DOHH2 (cell line): ENCODE data around the gene ATP8A2.

ENCODE experiments used
- H3F3A ChIP-seq: fragments of 200-600 bp; sonication (generic), shearing (Covaris generic); 2 replicates; pipeline ENCODE4 v1.6.0; 2016; ENCODE audit warnings: antibody characterized with exemption, mild to moderate bottlenecking; ENCODE audit not compliant: control insufficient read depth, insufficient read depth
- H3K27ac ChIP-seq: fragments of 200-600 bp; sonication (generic); 2 replicates; pipeline ENCODE4 v1.5.1; 2014; ENCODE audit warnings: low read depth, mild to moderate bottlenecking, low read length, moderate library complexity
- H3K27me3 ChIP-seq: fragments of 200-600 bp; sonication (generic); 2 replicates; pipeline ENCODE4 v1.6.1; 2014; ENCODE audit warnings: mild to moderate bottlenecking, low read length, mixed read lengths; ENCODE audit not compliant: control insufficient read depth
- H3K36me3 ChIP-seq: fragments of 200-600 bp; sonication (generic); 2 replicates; pipeline ENCODE4 v1.6.1; 2014; ENCODE audit warnings: mild to moderate bottlenecking, low read length, moderate library complexity, mixed read lengths; ENCODE audit not compliant: control insufficient read depth
- H3K4me1 ChIP-seq: fragments of 200-600 bp; sonication (generic); 2 replicates; pipeline ENCODE4 v1.6.1; 2014; ENCODE audit warnings: mild to moderate bottlenecking, low read length, mixed read lengths; ENCODE audit not compliant: control insufficient read depth
- H3K4me2 ChIP-seq: fragments of 200-600 bp; sonication (generic); 2 replicates; pipeline ENCODE4 v1.6.0; 2014; ENCODE audit warnings: mild to moderate bottlenecking, low read length, moderate library complexity
- H3K4me3 ChIP-seq: fragments of 200-600 bp; sonication (generic); 2 replicates; pipeline ENCODE4 v1.5.1; 2014; ENCODE audit warnings: mild to moderate bottlenecking, low read length, mixed read lengths
- H3K79me2 ChIP-seq: fragments of 200-600 bp; sonication (generic); 2 replicates; pipeline ENCODE4 v1.6.1; 2014; ENCODE audit warnings: mild to moderate bottlenecking, low read length, mixed read lengths; ENCODE audit not compliant: control insufficient read depth
- H3K9me2 ChIP-seq: fragments of 200-600 bp; sonication (generic); replicated peaks from 2 replicates; pipeline ENCODE4 v1.6.1; 2014; ENCODE audit warnings: mild to moderate bottlenecking, low read length, mixed read lengths; ENCODE audit not compliant: control insufficient read depth
- H3K9me3 ChIP-seq: fragments of 200-600 bp; sonication (generic); 2 replicates; pipeline ENCODE4 v1.6.1; 2014; ENCODE audit warnings: antibody characterized with exemption, low read length, mixed read lengths; ENCODE audit not compliant: control insufficient read depth, insufficient read depth
- H4K20me1 ChIP-seq: fragments of 200-600 bp; sonication (generic); 2 replicates; pipeline ENCODE4 v1.6.0; 2014; ENCODE audit warnings: low read depth, mild to moderate bottlenecking, antibody characterized with exemption, low read length, moderate library complexity; ENCODE audit not compliant: control insufficient read depth, insufficient read depth
- EZH2phosphoT487 ChIP-seq: fragments of 200-600 bp; sonication (generic); IDR thresholded peaks from 2 replicates; pipeline ENCODE4 v1.6.1; 2017; ENCODE audit warnings: borderline replicate concordance, mild to moderate bottlenecking, antibody characterized with exemption, low read length, moderate library complexity, mixed read lengths
- TF ChIP-seq, protein P1 (sequence below): fragments of 200-600 bp; sonication (generic); IDR thresholded peaks from one replicate; pipeline ENCODE4 v1.5.1; 2014; ENCODE audit warnings: antibody characterized with exemption, mild to moderate bottlenecking, low read depth, low read length; ENCODE audit not compliant: poor library complexity, severe bottlenecking

ATP8A2 gene

DNA sequence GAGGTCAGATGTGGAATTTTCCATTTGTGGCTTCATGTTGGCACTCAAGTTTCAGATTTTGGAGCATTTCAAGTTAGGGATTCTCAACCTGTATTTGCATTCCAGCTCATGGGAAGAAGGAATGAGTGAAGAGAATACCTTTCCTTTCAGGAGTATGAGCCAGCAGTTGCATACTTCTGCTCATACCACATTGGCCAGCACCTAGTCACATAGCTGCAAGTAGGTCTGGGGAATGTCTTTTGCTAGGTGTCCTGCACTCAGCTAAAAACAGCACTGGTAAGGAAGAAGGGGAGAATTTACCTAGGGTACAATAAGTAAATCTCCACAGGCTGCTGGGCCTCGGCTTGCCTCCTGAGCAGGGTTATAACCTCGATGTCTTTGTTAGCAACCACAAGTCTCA, 24.6 kb upstream of the ATP8A2 start:
- H3K27me3 ChIP-seq: no peaks in the 10 kb centered on the region
- no peaks in the 10 kb centered on the region for H3K9me2 ChIP-seq
- no peaks in the 10 kb centered on the region for H3K79me2 ChIP-seq
- H3K4me3 ChIP-seq: no peak overlapping the region
- TF ChIP-seq, protein P1, sequence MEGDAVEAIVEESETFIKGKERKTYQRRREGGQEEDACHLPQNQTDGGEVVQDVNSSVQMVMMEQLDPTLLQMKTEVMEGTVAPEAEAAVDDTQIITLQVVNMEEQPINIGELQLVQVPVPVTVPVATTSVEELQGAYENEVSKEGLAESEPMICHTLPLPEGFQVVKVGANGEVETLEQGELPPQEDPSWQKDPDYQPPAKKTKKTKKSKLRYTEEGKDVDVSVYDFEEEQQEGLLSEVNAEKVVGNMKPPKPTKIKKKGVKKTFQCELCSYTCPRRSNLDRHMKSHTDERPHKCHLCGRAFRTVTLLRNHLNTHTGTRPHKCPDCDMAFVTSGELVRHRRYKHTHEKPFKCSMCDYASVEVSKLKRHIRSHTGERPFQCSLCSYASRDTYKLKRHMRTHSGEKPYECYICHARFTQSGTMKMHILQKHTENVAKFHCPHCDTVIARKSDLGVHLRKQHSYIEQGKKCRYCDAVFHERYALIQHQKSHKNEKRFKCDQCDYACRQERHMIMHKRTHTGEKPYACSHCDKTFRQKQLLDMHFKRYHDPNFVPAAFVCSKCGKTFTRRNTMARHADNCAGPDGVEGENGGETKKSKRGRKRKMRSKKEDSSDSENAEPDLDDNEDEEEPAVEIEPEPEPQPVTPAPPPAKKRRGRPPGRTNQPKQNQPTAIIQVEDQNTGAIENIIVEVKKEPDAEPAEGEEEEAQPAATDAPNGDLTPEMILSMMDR: no peak
- no peak for TF ChIP-seq EZH2phosphoT487
- no peaks in the 10 kb centered on the region for H3K36me3 ChIP-seq
- peaks cover 3% of the 10 kb centered on the region; the same call in 1 of the 2 replicates for H4K20me1 ChIP-seq
- H3F3A ChIP-seq: peaks cover 13% of the 10 kb centered on the region; the same call in 1 of the 2 replicates
- H3K27ac ChIP-seq: no peak overlapping the region
- no peaks in the 10 kb centered on the region for H3K4me1 ChIP-seq
- no peak overlapping the region for H3K4me2 ChIP-seq
- H3K9me3 ChIP-seq: no peaks in the 10 kb centered on the region

DNA sequence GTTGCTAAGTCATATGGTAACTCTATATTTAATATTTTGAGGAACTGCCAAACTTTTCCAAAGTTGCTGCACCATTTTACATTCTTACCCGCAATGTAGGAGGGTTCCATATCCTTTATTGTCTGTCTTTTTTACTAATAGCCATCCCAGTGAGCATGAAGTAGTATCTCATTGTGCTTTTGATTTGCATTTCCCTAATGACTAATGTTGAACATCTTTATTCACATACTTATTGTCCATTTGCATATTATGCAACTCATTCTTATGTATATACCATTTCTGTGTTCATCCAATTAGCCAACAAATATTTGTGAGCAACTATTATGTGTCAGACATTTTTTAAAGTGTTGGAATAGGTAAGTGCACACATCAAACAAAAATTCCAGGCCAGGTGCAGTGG, 20.4 kb upstream of the ATP8A2 start:
- Histone ChIP-seq H3K79me2 (no peaks in the 10 kb centered on the region), H3K4me1 (no peaks in the 10 kb centered on the region), H3K36me3 (no peaks in the 10 kb centered on the region), H3F3A (no peaks in the 10 kb centered on the region), H3K27ac (no peak overlapping the region), H3K9me2 (no peaks in the 10 kb centered on the region), H3K4me2 (no peak overlapping the region), H3K9me3 (no peaks in the 10 kb centered on the region), H3K27me3 (peaks cover 11% of the 10 kb centered on the region), H3K4me3 (no peak overlapping the region), H4K20me1 (no peaks in the 10 kb centered on the region)
- TF ChIP-seq, protein P1: no peak

DNA sequence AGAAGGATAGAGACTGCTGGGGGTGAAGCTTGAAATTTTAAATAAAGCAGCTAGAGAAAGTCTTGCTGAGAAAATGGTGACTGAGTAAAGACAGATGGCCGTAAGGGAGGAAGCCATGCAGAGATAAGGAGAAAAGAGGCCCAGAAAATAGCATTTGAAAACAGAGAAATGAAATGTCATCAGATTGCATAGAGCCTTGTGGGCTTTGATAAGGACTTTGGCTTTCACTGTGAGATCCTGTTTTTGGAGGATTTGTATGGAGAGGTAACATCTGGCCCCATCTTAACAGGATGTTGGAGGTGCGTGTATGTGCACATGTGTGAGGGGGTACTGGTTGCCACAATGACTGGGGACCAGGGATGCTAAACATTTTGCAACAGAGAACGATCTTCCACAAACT, 19.5 kb upstream of the ATP8A2 start:
- H3F3A ChIP-seq: no peaks in the 10 kb centered on the region
- H3K27ac ChIP-seq: no peak overlapping the region
- no peaks in the 10 kb centered on the region for H3K36me3 ChIP-seq
- no peak overlapping the region for H3K4me2 ChIP-seq
- no peaks in the 10 kb centered on the region for H3K9me3 ChIP-seq
- peaks cover 12% of the 10 kb centered on the region for H3K27me3 ChIP-seq
- no peaks in the 10 kb centered on the region for H3K79me2 ChIP-seq
- H3K4me1 ChIP-seq: no peaks in the 10 kb centered on the region
- no peak overlapping the region for H3K4me3 ChIP-seq
- TF ChIP-seq, protein P1: no peak
- TF ChIP-seq EZH2phosphoT487: no peak
- H4K20me1 ChIP-seq: no peaks in the 10 kb centered on the region
- H3K9me2 ChIP-seq: no peaks in the 10 kb centered on the region

DNA sequence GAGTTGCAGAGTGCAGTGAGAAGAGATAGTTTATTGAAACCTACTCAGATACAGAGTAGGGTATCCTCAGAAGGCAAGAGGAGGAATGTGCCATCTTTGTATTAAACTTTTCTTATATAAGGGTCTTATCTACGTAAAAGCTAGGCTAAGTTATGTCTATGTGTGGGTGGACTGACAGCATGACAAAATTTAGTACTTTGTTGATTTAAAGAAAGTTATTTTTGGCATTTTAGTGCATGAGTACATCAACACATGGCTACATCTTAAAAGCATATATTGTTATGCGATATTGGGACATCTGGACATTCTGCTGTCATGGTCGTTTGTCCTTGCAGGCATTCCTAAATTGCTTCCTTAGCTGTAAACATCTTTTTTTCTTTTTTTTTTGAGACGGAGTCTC, 19.0 kb upstream of the ATP8A2 start:
- no peak for TF ChIP-seq EZH2phosphoT487
- TF ChIP-seq, protein P1: no peak
- Histone ChIP-seq H4K20me1 (no peaks in the 10 kb centered on the region), H3K9me3 (no peaks in the 10 kb centered on the region), H3K9me2 (no peaks in the 10 kb centered on the region), H3F3A (no peaks in the 10 kb centered on the region), H3K79me2 (no peaks in the 10 kb centered on the region), H3K4me1 (no peaks in the 10 kb centered on the region), H3K27me3 (peaks cover 12% of the 10 kb centered on the region), H3K4me3 (no peak overlapping the region), H3K36me3 (no peaks in the 10 kb centered on the region), H3K4me2 (no peak overlapping the region), H3K27ac (no peak overlapping the region)
